Measurements from ENCODE around the gene CHST11. TPM values are rescaled to one million over a fixed set of nuclear protein-coding genes. Genes with fewer than 3 reads are reported as not detected.

CHST11 gene
- total and polyA plus RNA-seq, 9 of the 15 experiments (the other 6 are each of a cell fraction or from before 2014, with no cell fraction given): 2.3 to 38.7 (median 15.0) TPM

DNA sequence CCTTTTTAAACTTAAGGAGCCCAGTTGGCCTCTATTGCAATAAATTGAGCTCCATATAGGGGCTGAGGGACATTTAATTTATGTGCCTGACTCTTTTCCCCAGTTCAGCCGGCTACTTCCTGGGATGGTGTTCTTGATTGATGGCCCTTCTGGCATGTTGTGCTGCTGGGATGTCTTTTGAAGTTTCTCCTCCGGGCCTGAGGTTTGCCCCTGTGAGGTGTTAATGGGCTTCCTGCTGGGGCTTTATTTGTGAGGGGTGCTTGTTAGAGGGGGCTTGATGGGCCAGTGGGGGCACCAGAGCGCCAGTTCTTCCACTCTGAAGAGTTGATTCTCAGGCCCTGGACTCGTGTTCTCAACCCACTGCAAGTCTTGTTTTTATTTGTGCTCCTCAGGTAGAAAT is 69.6 kb downstream of the CHST11 start (continued):
- TF ChIP-seq CTCFL (IDR thresholded peaks at IDR 0.05; ENCODE audit: borderline replicate concordance, insufficient read depth, low read depth, low read length, poor library complexity, severe bottlenecking) (no peak), ZNF274 (IDR thresholded peaks at IDR 0.05; ENCODE audit: borderline replicate concordance, low read depth, low read length) (no peak), SRSF7 (optimal IDR thresholded peaks at IDR 0.05; ENCODE audit: low read depth, low read length) (no peak), ZBTB7A (IDR thresholded peaks at IDR 0.05; ENCODE audit: borderline replicate concordance, control insufficient read depth, low read depth, low read length) (0 out of 2 replicates have a peak, but pooled peaks have one; percentile 22), ARHGAP35 (IDR thresholded peaks at IDR 0.05; ENCODE audit: partially characterized antibody) (no peak), TFAP4 (CRISPR knock-in tag; IDR thresholded peaks at IDR 0.05; ENCODE audit: borderline replicate concordance) (no peak), PKNOX1 (IDR thresholded peaks at IDR 0.05) (peak; percentile 88), FOXP1 (CRISPR knock-in tag; IDR thresholded peaks at IDR 0.05) (no peak), MYNN (IDR thresholded peaks at IDR 0.05) (no peak), MYNN (CRISPR knock-in tag; IDR thresholded peaks at IDR 0.05) (no peak), MEIS2 (IDR thresholded peaks at IDR 0.05; ENCODE audit: partially characterized antibody) (peak; percentile 95), NR3C1 (CRISPR knock-in tag; IDR thresholded peaks at IDR 0.05) (no peak), SMAD4 (CRISPR knock-in tag; conservative IDR thresholded peaks at IDR 0.05) (no peak), RCOR1 (IDR thresholded peaks at IDR 0.05; ENCODE audit: borderline replicate concordance in 1 of 2, low read depth in 2 of 2, low read length in 2 of 2) (no peak)
- TF ChIP-seq, protein P1, sequence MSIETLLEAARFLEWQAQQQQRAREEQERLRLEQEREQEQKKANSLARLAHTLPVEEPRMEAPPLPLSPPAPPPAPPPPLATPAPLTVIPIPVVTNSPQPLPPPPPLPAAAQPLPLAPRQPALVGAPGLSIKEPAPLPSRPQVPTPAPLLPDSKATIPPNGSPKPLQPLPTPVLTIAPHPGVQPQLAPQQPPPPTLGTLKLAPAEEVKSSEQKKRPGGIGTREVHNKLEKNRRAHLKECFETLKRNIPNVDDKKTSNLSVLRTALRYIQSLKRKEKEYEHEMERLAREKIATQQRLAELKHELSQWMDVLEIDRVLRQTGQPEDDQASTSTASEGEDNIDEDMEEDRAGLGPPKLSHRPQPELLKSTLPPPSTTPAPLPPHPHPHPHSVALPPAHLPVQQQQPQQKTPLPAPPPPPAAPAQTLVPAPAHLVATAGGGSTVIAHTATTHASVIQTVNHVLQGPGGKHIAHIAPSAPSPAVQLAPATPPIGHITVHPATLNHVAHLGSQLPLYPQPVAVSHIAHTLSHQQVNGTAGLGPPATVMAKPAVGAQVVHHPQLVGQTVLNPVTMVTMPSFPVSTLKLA (conservative IDR thresholded peaks at IDR 0.05): no peak
- TF ChIP-seq, protein P2, sequence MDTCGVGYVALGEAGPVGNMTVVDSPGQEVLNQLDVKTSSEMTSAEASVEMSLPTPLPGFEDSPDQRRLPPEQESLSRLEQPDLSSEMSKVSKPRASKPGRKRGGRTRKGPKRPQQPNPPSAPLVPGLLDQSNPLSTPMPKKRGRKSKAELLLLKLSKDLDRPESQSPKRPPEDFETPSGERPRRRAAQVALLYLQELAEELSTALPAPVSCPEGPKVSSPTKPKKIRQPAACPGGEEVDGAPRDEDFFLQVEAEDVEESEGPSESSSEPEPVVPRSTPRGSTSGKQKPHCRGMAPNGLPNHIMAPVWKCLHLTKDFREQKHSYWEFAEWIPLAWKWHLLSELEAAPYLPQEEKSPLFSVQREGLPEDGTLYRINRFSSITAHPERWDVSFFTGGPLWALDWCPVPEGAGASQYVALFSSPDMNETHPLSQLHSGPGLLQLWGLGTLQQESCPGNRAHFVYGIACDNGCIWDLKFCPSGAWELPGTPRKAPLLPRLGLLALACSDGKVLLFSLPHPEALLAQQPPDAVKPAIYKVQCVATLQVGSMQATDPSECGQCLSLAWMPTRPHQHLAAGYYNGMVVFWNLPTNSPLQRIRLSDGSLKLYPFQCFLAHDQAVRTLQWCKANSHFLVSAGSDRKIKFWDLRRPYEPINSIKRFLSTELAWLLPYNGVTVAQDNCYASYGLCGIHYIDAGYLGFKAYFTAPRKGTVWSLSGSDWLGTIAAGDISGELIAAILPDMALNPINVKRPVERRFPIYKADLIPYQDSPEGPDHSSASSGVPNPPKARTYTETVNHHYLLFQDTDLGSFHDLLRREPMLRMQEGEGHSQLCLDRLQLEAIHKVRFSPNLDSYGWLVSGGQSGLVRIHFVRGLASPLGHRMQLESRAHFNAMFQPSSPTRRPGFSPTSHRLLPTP (IDR thresholded peaks at IDR 0.05; ENCODE audit: borderline replicate concordance, extremely low read depth, insufficient read length): no peak
